RKO (cell line): Measurements from ENCODE around the gene TSACC.
"Not testable (repeated sequence)": the region's sequence is repeated elsewhere in the genome, so short reads cannot be mapped to it uniquely, and the experiment has no call there.

ENCODE experiments used
- DNase-seq: peaks from one replicate; pipeline ENCODE4 v3.0.0-alpha.2; 2016; ENCODE audit warnings: low spot score

TSACC gene

DNA sequence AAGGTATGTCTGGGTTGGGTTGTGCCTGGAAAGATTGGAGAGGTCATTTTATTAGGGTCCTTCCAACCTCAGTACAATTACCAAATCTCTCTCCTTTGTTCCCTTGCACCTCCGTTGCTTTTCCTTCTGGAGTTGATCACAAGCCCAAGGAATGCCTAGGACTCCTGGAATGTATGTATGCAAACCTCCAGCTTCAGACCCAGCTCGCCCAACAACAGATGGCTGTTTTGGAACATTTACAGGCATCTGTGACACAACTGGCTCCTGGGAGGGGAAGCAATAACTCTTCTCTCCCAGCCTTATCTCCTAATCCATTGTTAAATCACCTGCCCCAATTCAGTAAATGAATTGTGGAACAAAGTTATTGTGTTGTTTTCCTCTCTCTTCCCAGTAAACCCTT, 8.3 kb downstream of the TSACC start:
- no peak for DNase-seq

DNA sequence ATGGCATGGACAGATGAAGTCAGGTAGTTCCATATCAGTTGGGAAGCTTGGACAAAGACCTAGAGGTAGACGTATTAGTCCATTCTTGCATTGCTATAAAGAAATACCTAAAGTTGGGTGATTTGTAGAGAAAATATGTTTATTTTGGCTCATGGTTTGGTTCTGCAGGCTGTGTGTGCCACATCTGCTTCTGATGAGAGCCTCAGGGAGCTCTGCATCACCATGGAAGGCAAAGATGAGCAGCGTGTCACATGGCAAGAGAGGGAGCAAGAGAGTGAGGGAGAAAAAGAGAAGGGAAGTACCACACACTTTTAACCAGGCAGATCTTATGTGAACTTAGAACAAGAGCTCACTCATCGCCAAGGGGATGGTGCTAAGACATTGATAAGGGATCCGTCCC, 9.0 kb downstream of the TSACC start:
- no peak for DNase-seq

GRCh38 chr1:156352481-156352880, 14.2 kb downstream of the TSACC start:
- not testable (repeated sequence) for DNase-seq

- DNase-seq, result no peak
Measured at GRCh38 chr1:156356262-156356874, 18.0 kb downstream of the TSACC start.

- no peak for DNase-seq
Measured at GRCh38 chr1:156356875-156357534, 18.7 kb downstream of the TSACC start.

GRCh38 chr1:156357977-156358376, 19.7 kb downstream of the TSACC start:
- DNase-seq, result no peak

- DNase-seq, result no peak
Measured at GRCh38 chr1:156358641-156359040, 20.3 kb downstream of the TSACC start.

GRCh38 chr1:156359249-156359648, 20.9 kb downstream of the TSACC start:
- no peak for DNase-seq

- peak; percentile 18 for DNase-seq
Measured at GRCh38 chr1:156359973-156360372, 21.6 kb downstream of the TSACC start.

DNA sequence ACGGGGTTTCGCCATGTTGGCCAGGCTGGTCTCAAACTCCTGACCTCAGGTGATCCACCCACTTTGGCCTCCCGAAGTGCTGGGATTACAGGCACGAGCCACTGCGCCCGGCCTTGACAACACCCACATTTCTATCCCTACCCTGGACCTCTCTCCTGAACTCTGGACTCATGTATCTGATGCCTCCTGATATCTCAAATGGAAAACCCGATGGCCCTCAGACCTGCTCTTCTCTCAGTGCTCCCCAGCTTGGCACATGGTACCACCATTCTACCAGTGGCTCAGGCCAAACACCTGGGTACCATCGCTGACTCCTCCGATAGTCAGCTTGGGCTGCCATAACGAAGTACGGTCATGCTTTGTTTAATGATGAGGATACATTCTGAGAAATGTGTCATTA, 22.2 kb downstream of the TSACC start:
- no peak for DNase-seq

- DNase-seq, result no peak
Measured at GRCh38 chr1:156365754-156366153, 27.4 kb downstream of the TSACC start.

DNA sequence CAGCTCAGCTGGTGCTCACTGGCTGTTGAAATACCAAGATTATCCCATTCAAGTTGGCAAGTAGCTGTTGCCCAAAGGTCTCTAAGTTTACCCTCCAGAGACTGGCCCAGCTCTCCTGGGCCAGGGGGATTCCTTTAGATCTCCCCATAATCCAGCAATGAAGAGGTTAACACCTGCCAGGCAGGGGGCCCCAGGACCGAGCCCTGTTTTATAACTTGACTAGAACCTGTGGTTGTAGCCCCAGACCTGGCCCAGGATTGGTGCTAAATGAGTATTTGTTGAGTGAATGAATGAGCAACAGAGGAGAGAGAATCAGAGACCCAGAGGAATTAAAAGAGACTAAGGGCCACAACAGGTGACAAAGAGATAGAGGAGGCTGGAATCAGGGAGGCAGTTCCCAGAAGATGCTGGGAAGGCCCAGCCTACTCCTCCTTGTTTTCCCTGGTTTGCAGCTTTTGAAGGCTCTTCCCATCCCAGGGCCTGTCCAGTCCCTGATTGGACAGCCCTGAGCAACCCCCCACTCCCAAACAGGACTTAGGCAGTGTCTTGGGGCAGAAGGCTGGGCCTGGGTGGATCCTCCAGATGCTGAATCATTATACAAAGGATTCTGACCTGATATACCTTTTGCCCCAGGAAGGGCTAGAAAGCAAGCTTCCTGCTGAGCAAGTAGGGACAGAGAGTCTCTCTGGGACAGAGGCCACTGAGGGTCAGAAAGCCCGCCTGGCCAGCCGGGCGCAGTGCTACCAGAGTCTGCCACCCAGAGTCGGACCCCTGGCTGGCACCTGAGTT, 28.2 kb downstream of the TSACC start:
- no peak for DNase-seq

DNA sequence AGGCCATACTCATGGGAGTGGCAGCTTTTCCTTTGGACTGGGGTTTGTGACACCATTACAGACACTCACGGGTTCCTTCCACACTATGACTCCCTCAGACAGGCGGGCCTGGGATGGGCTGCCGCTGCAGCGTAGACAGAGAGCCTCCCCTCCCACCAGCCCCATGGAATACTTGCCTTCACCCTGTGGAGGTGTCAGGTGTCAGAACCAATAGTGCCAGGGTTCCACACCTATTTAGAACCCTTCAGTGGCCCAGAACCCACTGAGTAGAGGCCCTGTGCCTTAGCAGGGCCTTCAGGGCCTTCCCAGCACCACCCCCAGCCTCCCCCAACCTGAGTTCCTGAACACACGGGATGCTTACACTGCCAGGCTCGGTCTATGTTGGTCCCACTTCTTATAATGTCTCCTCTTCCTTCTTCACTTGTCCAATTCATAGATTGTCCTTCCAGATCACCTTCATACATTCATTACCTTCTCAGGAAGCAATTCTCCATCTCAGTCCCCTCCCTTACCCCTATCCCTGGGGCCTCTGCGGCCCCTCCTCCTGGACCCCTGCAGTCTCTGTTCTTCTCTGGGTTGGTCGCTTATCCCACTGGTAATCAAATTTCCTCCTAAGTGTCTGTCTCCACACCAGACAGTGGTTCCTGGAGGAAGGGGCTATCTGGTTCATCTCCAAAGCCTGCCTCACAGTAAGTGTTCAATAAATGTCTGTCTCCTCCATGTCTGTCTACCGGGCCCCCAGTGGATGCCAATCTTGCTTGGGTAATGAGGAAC, 29.2 kb downstream of the TSACC start:
- DNase-seq, result no peak

GRCh38 chr1:156368157-156368658, 29.9 kb downstream of the TSACC start:
- no peak for DNase-seq

- no peak for DNase-seq
Measured at GRCh38 chr1:156368889-156369684, 30.8 kb downstream of the TSACC start, which contains the start of gene RHBG. Gene RHBG, plus strand, starts transcription at chr1:156369211. Its CDS starts 39 bp downstream, at chr1:156369250.

DNA sequence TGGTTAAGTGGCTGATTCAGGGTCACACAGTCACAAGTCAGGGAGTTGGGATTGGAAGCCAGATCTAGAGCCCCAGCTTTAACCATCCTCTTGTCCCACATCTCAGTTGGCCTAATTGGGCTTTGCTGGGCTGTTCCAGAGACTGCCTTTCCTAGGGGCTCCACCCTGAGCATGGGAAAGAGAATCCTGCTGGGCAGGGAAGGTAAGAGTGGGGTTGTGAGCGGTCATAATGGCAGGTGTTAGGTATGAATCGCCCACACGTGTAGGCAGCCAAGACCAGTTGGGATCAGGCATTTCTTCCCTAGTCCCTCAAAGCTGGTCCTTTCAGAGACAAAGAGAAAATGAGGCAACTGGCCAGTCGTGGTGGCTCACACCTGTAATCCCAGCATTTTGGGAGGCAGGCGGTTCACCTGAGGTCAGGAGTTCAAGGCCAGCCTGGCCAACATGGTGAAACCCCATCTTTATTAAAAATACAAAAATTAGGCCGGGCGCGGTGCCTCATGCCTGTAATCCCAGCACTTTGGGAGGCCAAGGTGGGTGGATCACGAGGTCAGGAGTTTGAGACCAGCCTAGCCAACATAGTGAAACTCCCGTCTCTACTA, 31.5 kb downstream of the TSACC start:
- not testable (repeated sequence) for DNase-seq

GRCh38 chr1:156371553-156372264, 33.4 kb downstream of the TSACC start:
- no peak for DNase-seq

- DNase-seq, result peak; percentile 61
Measured at GRCh38 chr1:156372265-156372586, 33.9 kb downstream of the TSACC start.

GRCh38 chr1:156372876-156373275, 34.5 kb downstream of the TSACC start:
- no peak for DNase-seq

DNA sequence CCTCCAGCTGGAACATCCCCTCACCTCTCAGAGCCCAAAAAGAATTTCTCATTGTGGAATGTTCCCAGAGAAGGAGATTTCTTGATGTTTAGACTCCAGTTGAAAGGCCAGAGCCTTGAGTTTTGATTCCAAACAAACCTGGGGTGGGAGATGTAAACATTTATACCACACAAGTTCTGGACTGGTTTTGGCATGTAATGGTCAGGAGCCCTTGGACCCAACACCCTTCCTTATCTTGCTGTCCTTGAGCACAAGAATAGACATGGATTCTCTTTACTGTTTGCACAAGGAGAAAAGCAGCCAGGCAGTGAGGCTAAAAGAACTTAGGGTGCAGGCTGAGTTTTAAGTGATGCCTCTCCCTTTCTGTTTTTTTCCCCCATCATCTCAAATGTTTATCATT, 35.2 kb downstream of the TSACC start:
- DNase-seq, result no peak
